GM19438 (cell line): ENCODE data around the gene SLC6A14.

Source experiments
- ATAC-seq: cut with Tn5 transposase; IDR thresholded peaks from one replicate; pipeline ENCODE4 v1.9.1; 2021; ENCODE audit warnings: low read depth; ENCODE audit not compliant: unreplicated experiment

SLC6A14 gene, protein sequence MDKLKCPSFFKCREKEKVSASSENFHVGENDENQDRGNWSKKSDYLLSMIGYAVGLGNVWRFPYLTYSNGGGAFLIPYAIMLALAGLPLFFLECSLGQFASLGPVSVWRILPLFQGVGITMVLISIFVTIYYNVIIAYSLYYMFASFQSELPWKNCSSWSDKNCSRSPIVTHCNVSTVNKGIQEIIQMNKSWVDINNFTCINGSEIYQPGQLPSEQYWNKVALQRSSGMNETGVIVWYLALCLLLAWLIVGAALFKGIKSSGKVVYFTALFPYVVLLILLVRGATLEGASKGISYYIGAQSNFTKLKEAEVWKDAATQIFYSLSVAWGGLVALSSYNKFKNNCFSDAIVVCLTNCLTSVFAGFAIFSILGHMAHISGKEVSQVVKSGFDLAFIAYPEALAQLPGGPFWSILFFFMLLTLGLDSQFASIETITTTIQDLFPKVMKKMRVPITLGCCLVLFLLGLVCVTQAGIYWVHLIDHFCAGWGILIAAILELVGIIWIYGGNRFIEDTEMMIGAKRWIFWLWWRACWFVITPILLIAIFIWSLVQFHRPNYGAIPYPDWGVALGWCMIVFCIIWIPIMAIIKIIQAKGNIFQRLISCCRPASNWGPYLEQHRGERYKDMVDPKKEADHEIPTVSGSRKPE

DNA sequence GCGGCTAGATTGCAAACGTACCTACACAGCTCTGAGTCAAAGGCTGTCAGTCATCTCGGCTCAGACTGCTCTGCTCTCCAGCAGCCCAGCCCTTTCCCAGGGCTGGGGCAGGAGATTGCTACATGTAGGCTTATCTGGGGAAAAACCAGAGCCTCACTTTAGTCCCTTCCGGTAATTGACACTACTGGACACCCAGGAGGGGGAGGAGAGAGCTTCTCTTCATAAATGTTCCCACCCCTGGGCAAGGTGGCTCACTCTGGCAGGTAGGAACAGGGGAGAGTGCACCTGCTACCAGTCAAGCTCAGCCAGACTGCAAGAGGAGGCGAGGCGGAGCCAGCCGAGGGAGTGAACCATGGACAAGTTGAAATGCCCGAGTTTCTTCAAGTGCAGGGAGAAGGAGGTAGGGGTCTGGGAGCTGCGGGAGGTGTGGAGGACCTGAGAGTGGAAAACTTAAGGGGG is at the start of gene SLC6A14:
Gene SLC6A14 (plus strand): TSS at position 249 of the 459 bp plus-strand sequence. CDS start 104 bp downstream, at position 353.
- no peak for ATAC-seq

DNA sequence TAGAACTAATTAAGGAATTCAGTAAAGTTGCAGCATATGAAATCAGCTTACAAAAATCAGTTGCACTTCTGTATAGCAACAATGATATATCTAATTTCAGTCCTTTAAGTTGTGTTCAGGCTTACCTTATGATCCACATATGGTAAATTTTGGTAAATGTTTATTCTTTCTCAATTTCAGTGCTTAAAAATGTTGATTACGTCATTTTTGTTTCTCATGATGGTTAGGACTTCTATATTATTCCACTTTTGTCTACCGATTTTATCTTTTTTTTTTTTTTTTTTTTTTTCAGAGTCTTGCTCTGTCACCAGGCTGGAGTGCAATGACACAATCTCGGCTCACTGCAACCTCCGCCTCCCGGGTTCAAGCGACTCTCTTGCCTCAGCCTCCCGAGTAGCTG is 40.7 kb upstream of the SLC6A14 start:
- ATAC-seq: no peak

DNA sequence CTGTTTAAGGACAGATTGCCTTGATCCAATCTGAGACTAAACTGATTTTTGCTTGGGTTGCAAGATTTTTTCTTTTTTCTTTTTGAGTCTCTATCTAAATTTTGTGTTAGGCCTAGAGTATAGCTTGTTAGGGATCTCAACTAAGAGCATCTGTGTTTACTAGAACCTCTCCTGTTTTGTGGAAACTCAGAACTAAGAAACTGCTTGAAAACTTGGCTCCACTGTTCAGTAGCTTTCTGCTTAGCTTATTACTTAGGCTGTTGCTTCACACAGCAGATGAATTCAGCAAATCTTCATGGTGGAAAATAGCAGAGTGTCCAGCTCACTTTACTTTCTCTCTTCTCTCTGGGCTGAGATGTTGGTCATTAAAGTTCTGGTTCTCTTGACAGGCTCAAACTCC is 36.7 kb upstream of the SLC6A14 start:
- ATAC-seq: no peak

DNA sequence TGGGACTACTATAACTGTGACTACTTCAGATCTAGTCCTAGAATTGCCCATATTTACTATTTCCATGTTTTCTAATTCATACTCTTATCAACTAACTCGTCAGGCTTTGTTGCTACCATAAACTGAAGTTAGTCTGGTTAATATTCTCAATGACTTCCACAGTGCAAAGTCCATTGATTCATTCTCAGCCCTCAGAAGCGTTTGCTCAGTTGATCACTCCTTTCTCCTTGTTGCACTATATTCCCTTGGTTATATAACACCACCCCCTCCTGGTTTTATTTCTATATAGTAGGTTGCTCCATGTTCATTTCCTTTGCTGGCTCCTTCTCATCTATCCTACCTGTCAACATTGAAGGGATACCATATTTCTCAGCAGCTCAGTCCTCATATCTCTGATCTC is 27.2 kb upstream of the SLC6A14 start:
- no peak for ATAC-seq

DNA sequence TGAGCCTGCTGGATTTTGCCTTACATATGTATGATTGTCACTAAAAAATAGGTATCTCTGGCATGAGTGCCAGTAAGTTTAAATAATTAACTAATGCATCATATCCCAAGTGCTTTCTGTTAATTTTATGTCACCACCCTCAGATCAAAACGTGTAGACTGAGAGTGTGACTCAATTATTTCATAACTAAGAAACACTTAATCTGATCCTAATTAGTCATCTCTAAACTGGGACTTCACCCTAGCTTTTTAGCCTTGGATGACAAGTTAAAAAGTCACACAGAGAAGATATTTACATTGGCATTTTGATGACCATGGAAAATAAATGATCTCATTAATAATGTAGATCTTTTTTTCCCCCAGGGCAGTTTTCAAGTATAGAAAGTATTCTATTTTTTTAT is 23.1 kb upstream of the SLC6A14 start:
- no peak for ATAC-seq

DNA sequence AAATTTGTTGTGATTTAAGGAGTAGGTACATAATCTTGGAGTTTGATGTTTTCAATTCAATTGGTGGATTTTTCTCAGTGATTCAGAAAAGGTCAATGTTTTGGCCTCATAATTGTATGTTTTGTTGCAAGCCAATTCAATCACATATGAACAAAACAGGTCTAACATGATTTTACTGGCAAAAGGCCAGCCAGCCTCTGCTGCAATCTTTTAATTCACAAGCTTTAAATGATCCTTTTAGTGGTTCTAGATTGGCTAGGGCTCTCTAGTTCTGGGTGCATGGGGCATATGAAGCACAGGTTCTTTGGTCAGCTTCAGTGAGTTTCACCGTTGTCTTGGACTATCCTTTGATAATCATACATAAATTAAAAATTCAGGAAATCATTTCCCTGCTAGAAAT is 19.2 kb upstream of the SLC6A14 start:
- no peak for ATAC-seq

DNA sequence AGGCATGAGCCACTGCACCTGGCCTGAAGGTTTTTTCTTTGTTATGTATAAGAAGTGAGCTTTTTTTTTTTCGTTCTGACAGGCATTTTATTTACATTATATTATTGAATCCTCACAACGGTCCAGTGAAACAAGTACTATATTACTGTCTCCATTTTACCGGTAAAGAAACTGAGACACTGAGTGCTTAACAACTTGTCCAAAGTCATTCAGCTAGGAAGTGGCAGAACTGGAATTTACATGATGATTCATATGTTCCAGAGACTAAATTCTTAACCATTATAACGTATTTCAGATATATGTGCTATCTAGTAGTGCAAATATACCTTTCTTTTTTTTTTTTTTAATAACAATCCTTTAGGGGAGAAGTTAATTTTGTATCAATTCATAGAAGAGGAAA is 18.4 kb upstream of the SLC6A14 start:
- no peak for ATAC-seq

DNA sequence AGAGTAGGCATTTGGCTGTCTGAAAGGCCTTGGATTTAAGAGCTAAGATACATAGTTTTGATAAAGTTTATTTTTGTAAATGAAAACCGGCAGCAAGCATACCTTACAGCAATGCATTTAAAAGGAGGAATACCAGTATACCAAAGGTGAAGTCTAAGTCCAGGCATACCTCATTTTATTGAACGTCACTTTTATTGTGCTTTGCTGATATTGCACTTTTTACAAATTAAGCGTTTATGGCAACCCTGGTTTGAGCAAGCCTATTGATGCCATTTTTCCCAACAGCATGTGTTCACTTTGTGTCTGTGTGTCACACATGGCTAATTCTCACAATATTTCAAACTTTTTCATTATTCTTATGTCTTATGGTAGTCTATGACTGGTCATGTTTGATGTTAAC is 8.4 kb upstream of the SLC6A14 start:
- no peak for ATAC-seq

DNA sequence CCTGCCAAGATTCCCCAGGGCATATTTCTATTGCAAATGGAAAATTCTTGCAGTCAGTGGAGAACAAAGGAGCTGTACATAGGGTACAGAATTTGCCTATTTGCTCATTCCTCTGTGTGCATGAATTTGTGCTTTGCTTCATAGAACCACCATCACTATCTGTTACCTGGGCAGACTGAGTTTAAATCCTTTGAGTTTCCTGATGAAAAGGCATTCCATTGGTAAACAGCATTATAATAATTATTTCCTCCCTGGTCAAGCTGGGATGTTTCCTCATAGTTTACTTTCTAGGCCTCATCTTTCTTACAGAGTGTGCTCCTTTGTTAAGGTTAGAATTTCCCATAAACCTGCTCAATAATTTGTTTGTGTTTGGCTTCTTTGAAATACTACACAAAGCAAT is 809 bp upstream of the SLC6A14 start:
- no peak for ATAC-seq

DNA sequence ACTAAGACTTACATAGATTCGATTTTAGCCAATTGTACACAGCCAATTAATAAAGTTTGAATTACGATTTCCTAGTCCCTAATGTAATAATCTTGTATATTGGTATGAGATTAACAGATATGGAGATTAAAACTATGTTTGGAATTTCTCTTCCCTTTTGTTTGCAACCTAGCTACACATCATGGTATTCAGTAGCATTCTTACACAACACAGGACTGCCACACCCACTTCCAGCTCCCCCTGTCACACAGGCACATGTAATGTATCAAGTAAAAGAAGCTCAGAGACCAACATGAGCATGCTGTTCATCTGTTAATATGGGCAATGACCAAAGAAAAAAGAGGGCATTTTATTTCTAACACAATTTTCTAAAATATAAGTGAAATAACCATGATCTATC is 12.8 kb downstream of the SLC6A14 start:
- ATAC-seq: no peak

DNA sequence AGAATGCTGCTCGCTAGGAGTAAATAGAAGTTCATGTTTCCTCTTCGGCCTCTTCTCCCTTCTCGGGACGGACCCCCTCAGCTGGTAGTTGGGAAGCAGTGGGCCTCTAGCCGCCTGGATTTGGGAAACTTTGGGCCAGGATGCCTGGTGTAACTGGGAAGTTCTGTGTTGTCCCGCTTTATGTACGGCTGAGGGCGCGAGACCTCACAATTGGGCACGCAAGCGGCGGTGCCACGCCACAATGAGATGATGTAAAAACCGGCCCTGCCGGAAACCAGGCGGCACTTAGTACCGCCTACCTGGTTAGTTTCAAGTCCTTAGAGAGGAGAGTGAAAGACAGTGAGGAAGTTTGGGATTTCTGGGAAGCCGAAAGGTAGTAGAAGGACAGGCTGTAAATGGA is 26.4 kb downstream of the SLC6A14 start, which contains the start of gene CT83:
Gene CT83 (minus strand): TSS at position 155 of the 400 bp plus-strand sequence. CDS start 120 bp downstream, at position 35.
- no peak for ATAC-seq

DNA sequence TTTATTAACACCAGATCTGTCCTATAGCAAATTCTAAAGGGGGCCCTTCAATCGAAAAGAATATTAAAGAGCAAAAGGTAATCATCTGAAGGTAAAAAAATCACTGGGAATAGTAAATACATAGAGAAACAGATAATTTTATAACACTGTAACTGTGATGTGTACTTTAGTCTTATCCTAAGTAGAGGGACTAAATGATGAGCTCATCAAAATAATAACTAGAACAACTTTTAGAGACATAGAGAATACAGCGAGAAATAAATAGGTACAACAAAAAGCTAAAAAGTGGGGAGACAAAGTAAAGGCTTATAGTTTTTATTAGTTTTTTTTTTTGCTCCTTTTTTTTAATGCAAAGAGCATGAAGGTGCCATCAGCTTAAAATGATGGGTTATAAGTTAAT is 43.7 kb downstream of the SLC6A14 start:
- ATAC-seq: no peak

DNA sequence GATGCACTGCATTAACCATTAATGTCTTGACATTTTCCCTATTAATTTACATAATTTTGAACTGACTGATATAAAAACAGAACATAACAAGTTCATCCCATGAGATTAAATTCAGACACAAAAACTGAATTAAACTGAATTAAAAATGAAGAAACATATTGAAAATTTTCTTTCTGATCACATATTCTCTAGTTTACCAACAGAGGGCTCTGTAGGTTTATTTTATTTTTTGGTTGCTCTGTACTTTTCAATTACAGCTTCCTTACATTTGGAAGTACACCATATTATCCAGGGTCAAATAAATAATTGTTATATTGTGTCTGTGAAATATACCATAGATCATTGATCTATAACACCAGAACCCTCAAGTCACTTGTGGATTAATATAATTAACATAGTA is 53.7 kb downstream of the SLC6A14 start:
- no peak for ATAC-seq

DNA sequence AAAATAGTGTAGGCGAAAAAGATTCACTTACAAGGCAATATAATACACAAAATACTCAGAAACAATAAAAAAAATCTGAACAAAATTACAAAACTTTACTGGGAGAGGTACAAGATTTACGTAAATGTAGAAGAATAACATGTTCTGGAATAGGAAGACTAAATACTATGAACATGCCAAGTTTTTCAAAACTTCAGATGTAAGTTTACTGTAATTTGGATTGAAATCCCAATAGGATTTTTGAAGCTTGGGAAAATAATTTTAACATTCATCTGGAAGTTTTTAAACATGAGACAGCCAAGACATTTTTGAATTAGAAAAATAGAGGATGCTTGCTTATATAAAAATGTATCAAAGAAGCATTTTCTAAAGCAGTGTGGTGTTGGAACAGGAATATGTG is 56.9 kb downstream of the SLC6A14 start:
- ATAC-seq: no peak

DNA sequence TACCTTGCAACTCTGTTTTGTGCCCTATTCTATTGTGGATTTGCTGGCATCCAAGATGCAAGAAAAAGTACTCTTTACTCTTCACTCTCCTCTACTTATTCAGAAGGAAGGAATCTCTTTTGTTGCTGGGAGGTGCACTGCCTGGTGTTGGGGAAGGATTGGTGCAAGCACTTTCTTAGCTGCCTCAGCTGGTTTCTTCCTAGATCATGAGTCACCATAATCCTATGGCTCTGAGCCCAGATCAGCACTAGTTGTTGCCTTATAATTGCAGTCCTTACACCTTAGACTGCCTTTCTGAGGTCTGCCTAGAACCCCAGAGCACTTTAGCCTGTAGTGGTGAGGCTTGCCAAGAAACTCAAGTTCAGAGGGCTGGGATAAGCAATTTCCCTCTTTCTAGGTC is 63.4 kb downstream of the SLC6A14 start:
- ATAC-seq: no peak
